ENCODE results near the gene PLTP.

PLTP gene

GRCh38 chr20:45852326-45852725 lies 59.6 kb downstream of the PLTP start:
- no peaks in the 10 kb centered on the region for H3K27me3 Mint-ChIP-seq (ENCODE audit: low read depth)
- H3K4me1 Mint-ChIP-seq: peaks cover 22% of the 10 kb centered on the region
- H3K4me3 Mint-ChIP-seq: no peak overlapping the region
- no peak for TF ChIP-seq CTCF (IDR thresholded peaks at IDR 0.05; ENCODE audit: unreplicated experiment in 3 of 3)
- H3K36me3 Mint-ChIP-seq (ENCODE audit: low read depth): peaks cover 26% of the 10 kb centered on the region
- no peaks in the 10 kb centered on the region for H3K9me3 Mint-ChIP-seq
- H3K27ac Mint-ChIP-seq: no peak overlapping the region

GRCh38 chr20:45851501-45851900 lies 60.5 kb downstream of the PLTP start:
- H3K4me1 Mint-ChIP-seq: peaks cover 16% of the 10 kb centered on the region

DNA sequence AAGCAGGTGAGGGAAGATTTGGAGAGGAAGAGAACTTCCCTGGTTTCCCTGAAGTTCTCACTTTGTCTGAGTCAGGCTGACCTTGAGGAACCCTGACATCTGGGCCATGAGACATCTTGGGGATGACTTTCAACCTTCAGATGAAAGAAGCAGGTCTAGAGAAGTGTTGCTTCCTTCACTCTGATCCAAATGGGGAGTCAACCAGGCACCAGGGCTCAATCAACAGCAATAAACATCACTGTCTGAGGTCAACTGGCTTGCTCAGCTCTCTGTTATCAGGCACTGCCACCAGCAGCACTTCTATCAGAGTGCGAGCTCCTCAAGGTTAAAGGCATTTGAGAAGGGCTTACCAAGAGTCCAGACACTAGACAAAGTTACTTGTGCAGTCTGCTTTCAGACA lies 61.0 kb downstream of the PLTP start:
- peaks cover 14% of the 10 kb centered on the region for H3K4me1 Mint-ChIP-seq
- peaks cover 32% of the 10 kb centered on the region for H3K36me3 Mint-ChIP-seq (ENCODE audit: low read depth)
- no peak overlapping the region for H3K4me3 Mint-ChIP-seq
- no peak overlapping the region for H3K27ac Mint-ChIP-seq
- no peak for TF ChIP-seq CTCF (IDR thresholded peaks at IDR 0.05; ENCODE audit: unreplicated experiment in 3 of 3)
- H3K9me3 Mint-ChIP-seq: no peaks in the 10 kb centered on the region
- no peaks in the 10 kb centered on the region for H3K27me3 Mint-ChIP-seq (ENCODE audit: low read depth)

More at GRCh38 chr20:45851501-45851900, 60.5 kb downstream of the PLTP start:
- Mint-ChIP-seq H3K9me3 (no peaks in the 10 kb centered on the region), H3K36me3 (ENCODE audit: low read depth) (peaks cover 26% of the 10 kb centered on the region), H3K4me3 (no peak overlapping the region), H3K27ac (no peak overlapping the region), H3K27me3 (ENCODE audit: low read depth) (no peaks in the 10 kb centered on the region)
- TF ChIP-seq CTCF (IDR thresholded peaks at IDR 0.05; ENCODE audit: unreplicated experiment in 3 of 3): no peak

GRCh38 chr20:45850238-45850637 lies 61.7 kb downstream of the PLTP start:
- Mint-ChIP-seq H3K4me1 (peaks cover 13% of the 10 kb centered on the region), H3K4me3 (no peak overlapping the region), H3K27ac (no peak overlapping the region), H3K27me3 (ENCODE audit: low read depth) (no peaks in the 10 kb centered on the region), H3K9me3 (no peaks in the 10 kb centered on the region), H3K36me3 (ENCODE audit: low read depth) (peaks cover 36% of the 10 kb centered on the region)
- TF ChIP-seq CTCF (IDR thresholded peaks at IDR 0.05; ENCODE audit: unreplicated experiment in 3 of 3): no peak

DNA sequence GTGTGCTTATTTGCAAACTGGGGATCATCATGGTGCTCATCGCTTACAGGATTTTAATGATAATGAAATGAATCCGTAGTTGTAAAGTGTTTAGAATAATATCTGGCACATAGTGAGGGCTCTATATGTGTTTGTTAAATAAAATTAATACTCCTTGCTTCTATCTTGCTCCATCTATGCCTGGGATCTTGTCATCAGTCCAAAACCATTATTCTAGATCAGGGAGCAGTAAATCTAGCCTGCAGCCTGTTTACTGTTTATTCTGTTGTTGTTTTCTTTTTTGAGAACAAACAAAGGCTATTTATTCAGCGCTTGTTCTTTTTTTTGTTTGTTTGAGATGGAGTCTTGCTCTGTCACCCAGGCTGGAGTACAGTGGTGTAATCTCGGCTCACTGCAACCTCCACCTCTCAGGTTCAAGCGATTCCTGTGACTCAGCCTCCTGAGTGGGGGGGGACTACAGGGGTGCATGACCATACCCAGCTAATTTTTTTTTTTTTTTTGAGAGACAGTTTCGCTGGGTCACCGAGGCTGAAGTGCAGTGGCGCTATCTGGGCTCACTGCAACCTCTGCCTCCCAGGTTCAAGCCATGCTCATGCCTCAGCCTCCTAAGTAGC lies 62.9 kb downstream of the PLTP start:
- Mint-ChIP-seq H3K4me1 (peaks cover 5% of the 10 kb centered on the region), H3K9me3 (no peaks in the 10 kb centered on the region), H3K27ac (no peak overlapping the region), H3K27me3 (ENCODE audit: low read depth) (no peaks in the 10 kb centered on the region), H3K36me3 (ENCODE audit: low read depth) (peaks cover 43% of the 10 kb centered on the region), H3K4me3 (no peak overlapping the region)
- TF ChIP-seq CTCF (IDR thresholded peaks at IDR 0.05; ENCODE audit: unreplicated experiment in 3 of 3): no peak

All from nephron (organoid).